ENCODE data around the gene TRIM10. TPM values are rescaled to one million over a fixed set of nuclear protein-coding genes. Genes with fewer than 3 reads are reported as not detected.
"Not testable (repeated sequence)": the region's sequence is repeated elsewhere in the genome, so short reads cannot be mapped to it uniquely, and the experiment has no call there.

Gene TRIM10
- total RNA-seq, 2 donors from 2014 or later = not detected

DNA sequence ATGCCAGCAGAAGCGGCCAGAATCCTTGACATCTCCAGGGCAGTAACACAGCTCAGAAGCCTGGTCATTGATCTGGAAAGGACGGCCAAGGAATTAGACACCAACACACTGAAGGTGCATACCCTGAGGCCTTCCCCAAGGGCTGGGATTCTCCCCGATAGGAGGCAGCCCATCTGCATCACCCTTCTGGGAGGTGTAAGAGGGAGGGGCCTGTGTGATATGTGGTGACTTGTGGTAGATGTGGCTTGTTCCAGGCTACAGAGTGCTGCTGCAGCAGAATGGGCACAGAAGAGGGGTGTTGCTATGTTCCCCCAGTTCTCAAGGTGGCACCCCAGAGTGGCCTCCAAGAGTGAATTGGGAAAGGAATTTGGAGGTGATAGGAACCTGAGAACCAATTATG is 13.9 kb downstream of the TRIM10 start:
- ATAC-seq (ENCODE audit: insufficient number of reproducible peaks, low FRiP score, low read depth) (no peak), DNase-seq (ENCODE audit: low spot score) (no peak)

DNA sequence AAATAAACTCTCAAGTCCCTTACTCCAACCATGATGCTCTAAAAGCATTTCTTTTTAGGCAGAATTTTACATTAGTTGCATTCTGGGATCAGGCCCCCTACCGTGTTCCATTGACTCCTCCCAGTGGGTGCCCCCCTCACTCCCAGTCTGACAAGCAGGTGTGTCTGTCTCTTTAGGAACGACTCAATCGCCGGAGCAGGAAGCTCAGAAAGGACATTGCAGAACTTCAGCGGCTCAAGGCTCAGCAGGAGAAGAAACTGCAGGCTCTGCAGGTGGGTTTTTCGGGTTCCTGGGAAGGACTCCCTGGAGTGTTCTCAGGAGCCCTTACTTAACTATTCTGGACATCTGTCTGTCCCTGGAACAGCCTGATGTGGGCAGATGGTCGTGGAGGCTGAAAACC is 15.2 kb downstream of the TRIM10 start:
- Histone ChIP-seq H3K4me3 (no peak overlapping the region), H3K9me3 (no peaks in the 10 kb centered on the region), H3K27ac (no peak overlapping the region), H3K27me3 (replicated peaks; ENCODE audit: insufficient read depth) (no peaks in the 10 kb centered on the region), H3K4me1 (ENCODE audit: control insufficient read depth in 1 of 2, low read depth in 2 of 2) (no peaks in the 10 kb centered on the region), H3K36me3 (no peaks in the 10 kb centered on the region)
- TF ChIP-seq, protein P1, sequence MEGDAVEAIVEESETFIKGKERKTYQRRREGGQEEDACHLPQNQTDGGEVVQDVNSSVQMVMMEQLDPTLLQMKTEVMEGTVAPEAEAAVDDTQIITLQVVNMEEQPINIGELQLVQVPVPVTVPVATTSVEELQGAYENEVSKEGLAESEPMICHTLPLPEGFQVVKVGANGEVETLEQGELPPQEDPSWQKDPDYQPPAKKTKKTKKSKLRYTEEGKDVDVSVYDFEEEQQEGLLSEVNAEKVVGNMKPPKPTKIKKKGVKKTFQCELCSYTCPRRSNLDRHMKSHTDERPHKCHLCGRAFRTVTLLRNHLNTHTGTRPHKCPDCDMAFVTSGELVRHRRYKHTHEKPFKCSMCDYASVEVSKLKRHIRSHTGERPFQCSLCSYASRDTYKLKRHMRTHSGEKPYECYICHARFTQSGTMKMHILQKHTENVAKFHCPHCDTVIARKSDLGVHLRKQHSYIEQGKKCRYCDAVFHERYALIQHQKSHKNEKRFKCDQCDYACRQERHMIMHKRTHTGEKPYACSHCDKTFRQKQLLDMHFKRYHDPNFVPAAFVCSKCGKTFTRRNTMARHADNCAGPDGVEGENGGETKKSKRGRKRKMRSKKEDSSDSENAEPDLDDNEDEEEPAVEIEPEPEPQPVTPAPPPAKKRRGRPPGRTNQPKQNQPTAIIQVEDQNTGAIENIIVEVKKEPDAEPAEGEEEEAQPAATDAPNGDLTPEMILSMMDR (IDR thresholded peaks at IDR 0.05) = no peak
- ATAC-seq (ENCODE audit: insufficient number of reproducible peaks, low FRiP score, low read depth) (no peak), DNase-seq (ENCODE audit: low spot score) (no peak)

More for the DNA sequence above, 13.9 kb downstream of the TRIM10 start:
- TF ChIP-seq, protein P1 (IDR thresholded peaks at IDR 0.05) = no peak
- Histone ChIP-seq H3K27me3 (replicated peaks; ENCODE audit: insufficient read depth) (no peaks in the 10 kb centered on the region), H3K4me3 (no peak overlapping the region), H3K4me1 (ENCODE audit: control insufficient read depth in 1 of 2, low read depth in 2 of 2) (no peaks in the 10 kb centered on the region), H3K9me3 (no peaks in the 10 kb centered on the region), H3K36me3 (no peaks in the 10 kb centered on the region), H3K27ac (no peak overlapping the region)

- H3K4me3 ChIP-seq = no peak overlapping the region
- no peak for ATAC-seq (ENCODE audit: insufficient number of reproducible peaks, low FRiP score, low read depth)
- no peaks in the 10 kb centered on the region for H3K27me3 ChIP-seq (replicated peaks; ENCODE audit: insufficient read depth)
- no peaks in the 10 kb centered on the region for H3K36me3 ChIP-seq
- no peaks in the 10 kb centered on the region for H3K9me3 ChIP-seq
- no peak for DNase-seq (ENCODE audit: low spot score)
- no peaks in the 10 kb centered on the region for H3K4me1 ChIP-seq (ENCODE audit: control insufficient read depth in 1 of 2, low read depth in 2 of 2)
- H3K27ac ChIP-seq = no peak overlapping the region
- TF ChIP-seq, protein P1 (IDR thresholded peaks at IDR 0.05) = no peak
Measured at GRCh38 chr6:30144811-30145210, 16.2 kb downstream of the TRIM10 start.

GRCh38 chr6:30143780-30144179 is 17.2 kb downstream of the TRIM10 start:
- no peaks in the 10 kb centered on the region for H3K27me3 ChIP-seq (replicated peaks; ENCODE audit: insufficient read depth)
- ATAC-seq (ENCODE audit: insufficient number of reproducible peaks, low FRiP score, low read depth) = no peak

GRCh38 chr6:30142665-30143064 is 18.3 kb downstream of the TRIM10 start:
- no peaks in the 10 kb centered on the region for H3K9me3 ChIP-seq
- no peaks in the 10 kb centered on the region for H3K27me3 ChIP-seq (replicated peaks; ENCODE audit: insufficient read depth)
- no peaks in the 10 kb centered on the region for H3K36me3 ChIP-seq

More at GRCh38 chr6:30143780-30144179, 17.2 kb downstream of the TRIM10 start:
- H3K4me1 ChIP-seq (ENCODE audit: control insufficient read depth in 1 of 2, low read depth in 2 of 2) = no peaks in the 10 kb centered on the region
- H3K9me3 ChIP-seq = no peaks in the 10 kb centered on the region
- no peak overlapping the region for H3K4me3 ChIP-seq
- no peak overlapping the region for H3K27ac ChIP-seq
- no peaks in the 10 kb centered on the region for H3K36me3 ChIP-seq
- TF ChIP-seq, protein P1 (IDR thresholded peaks at IDR 0.05) = no peak
- no peak for DNase-seq (ENCODE audit: low spot score)

DNA sequence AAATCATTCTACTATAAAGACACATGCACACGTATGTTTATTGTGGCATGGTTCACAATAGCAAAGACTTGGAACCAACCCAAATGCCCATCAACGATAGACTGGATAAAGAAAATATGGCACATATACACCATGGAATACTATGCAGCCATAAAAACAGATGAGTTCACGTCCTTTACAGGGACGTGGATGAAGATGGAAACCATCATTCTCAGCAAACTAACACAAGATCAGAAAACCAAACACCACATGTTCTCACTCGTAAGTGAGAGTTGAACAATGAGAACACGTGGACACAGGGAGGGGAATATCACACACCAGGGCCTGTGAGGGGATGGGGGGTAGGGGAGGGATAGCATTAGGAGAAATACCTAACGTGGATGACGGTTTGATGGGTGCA is 20.8 kb downstream of the TRIM10 start:
- not testable (repeated sequence) for H3K27me3 ChIP-seq (replicated peaks; ENCODE audit: insufficient read depth); H3K36me3 ChIP-seq; H3K9me3 ChIP-seq; H3K4me3 ChIP-seq; ATAC-seq (ENCODE audit: insufficient number of reproducible peaks, low FRiP score, low read depth); H3K27ac ChIP-seq; DNase-seq (ENCODE audit: low spot score); H3K4me1 ChIP-seq (ENCODE audit: control insufficient read depth in 1 of 2, low read depth in 2 of 2)

More at GRCh38 chr6:30142665-30143064, 18.3 kb downstream of the TRIM10 start:
- Histone ChIP-seq H3K27ac (no peak overlapping the region), H3K4me3 (no peak overlapping the region), H3K4me1 (ENCODE audit: control insufficient read depth in 1 of 2, low read depth in 2 of 2) (no peaks in the 10 kb centered on the region)
- ATAC-seq (ENCODE audit: insufficient number of reproducible peaks, low FRiP score, low read depth) (no peak), DNase-seq (ENCODE audit: low spot score) (no peak)
- TF ChIP-seq, protein P1 (IDR thresholded peaks at IDR 0.05) = no peak
